Measurements from ENCODE around the gene DNASE1L1.

GRCh38 chrX:154354013-154354412, 55.0 kb downstream of the DNASE1L1 start:
- no peak for TF ChIP-seq CTCF (conservative IDR thresholded peaks at IDR 0.05; ENCODE audit: low read length)
- TF ChIP-seq EZH2phosphoT487 (IDR thresholded peaks at IDR 0.05; ENCODE audit: borderline replicate concordance): no peak
